HG03025 (cell line): ENCODE results near the gene DLGAP4.

ENCODE experiments used
- ATAC-seq: cut with Tn5 transposase; IDR thresholded peaks from one replicate; pipeline ENCODE4 v1.9.1; 2021; ENCODE audit warnings: mild to moderate bottlenecking, moderate library complexity; ENCODE audit not compliant: unreplicated experiment, low FRiP score

DLGAP4 gene

GRCh38 chr20:36320261-36320897 is 14.2 kb downstream of the DLGAP4 start:
- no peak for ATAC-seq

- ATAC-seq, result no peak
Measured at GRCh38 chr20:36320898-36321695, 15.0 kb downstream of the DLGAP4 start.

- no peak for ATAC-seq
Measured at GRCh38 chr20:36322131-36322530, 16.0 kb downstream of the DLGAP4 start.

DNA sequence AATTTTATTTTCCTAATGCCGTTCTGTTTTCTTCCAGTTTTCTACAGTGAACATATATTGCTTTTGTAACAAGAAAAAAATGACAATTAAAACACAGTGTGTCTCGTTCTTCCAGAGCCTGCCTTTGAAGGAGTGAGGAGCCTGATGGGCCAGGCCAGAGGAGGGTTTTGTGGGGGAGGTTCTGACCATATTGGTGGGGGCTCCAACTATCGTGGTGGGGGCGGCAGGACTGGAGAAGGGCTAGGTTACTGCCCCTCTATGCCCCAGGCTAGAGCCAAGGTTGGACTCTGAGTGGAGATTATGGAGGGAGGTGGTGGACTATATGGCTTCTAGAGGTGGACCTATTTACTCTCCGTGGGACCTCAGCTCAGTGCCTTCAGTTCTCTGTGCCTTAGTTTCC is 24.0 kb downstream of the DLGAP4 start:
- no peak for ATAC-seq

GRCh38 chr20:36331209-36331608 is 25.1 kb downstream of the DLGAP4 start:
- ATAC-seq, result no peak

- ATAC-seq, result no peak
Measured at GRCh38 chr20:36333841-36334240, 27.7 kb downstream of the DLGAP4 start.

- no peak for ATAC-seq
Measured at GRCh38 chr20:36334281-36335205, 28.4 kb downstream of the DLGAP4 start.

- ATAC-seq, result no peak
Measured at GRCh38 chr20:36335206-36335870, 29.2 kb downstream of the DLGAP4 start.

- no peak for ATAC-seq
Measured at GRCh38 chr20:36336204-36336603, 30.1 kb downstream of the DLGAP4 start.

DNA sequence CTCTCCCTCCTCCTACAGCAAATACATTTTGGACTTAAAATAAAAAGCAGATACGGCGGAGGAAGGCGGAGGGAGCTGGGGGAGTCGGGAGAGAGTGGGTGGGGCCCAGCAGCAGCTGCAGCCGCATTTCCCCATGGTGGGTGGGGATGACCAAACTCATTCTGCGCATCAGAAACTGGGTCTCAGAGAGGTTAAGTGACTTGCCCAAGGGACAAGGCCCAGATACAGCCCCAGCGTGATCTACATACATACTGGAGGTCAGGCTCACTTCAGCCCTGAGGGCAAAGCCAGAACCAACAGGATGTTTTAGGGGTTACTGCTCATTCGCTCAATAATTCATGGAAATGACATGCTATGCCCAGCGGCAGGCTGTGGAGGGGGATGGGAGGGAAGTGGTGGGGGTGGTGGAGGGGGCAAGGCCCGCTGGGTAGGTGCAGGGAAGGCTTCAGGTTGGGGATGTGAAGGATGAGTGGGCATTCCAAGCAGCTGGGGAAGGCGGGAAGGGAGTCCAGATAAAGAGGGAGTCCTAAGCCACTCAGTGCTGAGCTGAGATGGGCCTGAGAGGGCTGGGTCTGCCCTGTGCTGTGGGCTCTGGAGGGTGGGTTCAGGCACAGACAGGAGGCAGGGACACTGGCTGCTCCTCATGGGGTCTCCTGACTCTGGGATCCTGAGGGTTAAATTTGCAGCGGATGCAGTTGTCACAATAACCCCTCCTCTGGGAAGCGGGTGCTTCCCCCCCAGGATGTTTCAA is 31.0 kb downstream of the DLGAP4 start:
- ATAC-seq, result no peak

DNA sequence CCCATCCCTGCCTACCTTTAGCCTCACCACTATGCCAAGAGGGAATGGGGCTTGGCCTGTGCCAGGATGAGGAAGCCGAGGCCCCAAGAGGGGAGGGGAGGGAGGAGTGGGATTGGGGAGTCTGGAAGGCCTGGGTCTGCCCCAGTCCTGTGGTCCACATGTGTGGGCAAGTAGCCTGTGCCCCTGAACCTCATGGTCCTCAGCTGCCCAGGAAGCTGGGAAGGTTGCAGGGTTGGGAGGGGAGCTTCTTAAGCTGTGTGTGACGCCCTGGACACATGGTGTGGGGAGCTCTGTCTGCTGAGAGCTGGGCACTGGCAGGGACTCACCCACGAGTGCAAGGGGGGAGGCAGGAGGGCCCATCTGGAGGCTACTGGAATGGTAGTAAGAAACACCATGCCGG is 31.7 kb downstream of the DLGAP4 start:
- ATAC-seq, result no peak

DNA sequence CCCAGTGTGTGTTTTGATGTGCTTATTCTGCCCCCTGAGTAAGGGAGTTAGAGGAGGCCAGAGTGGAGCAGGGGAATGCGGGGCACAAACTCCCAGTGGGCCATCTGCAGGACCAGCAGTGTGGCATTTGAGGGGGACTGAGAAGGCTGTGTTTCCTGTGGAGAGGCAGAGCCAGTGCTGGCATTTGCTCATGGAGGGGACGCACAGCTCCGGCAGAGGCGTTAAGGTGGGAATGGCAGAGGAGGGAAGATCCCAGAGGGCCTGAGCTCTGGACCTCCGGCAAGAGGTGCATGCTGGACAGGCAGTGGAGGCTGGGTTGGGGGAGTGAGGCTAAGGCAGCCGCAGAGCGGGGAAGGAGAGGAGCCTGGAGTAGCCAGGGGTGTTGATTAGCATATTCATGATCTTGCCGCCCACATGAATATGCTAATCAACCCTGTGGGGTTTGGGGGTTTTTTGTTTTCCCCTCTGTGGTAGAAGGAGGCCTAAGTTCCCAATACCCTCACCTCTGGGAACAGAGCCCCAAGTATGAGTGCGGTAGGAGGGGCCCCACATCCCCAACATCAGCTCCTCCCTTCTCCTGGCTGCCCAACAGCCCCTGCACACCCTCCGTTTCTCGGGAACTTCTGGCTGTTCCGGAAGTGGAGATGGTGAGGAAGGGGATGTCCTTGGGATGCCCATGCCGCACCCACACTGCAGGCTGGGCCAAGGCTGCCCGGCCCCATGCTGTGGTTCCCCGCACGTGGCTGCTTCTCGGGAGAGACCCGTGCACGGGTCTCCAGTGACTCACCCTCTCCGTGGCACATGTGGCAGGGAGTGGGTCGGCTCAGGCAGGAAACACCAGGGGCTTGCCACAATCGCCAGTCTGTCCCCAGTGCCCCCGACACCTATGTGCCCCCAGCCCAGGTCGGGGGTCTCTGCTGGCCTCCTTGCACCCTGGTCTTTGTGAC is 33.8 kb downstream of the DLGAP4 start:
- no peak for ATAC-seq

DNA sequence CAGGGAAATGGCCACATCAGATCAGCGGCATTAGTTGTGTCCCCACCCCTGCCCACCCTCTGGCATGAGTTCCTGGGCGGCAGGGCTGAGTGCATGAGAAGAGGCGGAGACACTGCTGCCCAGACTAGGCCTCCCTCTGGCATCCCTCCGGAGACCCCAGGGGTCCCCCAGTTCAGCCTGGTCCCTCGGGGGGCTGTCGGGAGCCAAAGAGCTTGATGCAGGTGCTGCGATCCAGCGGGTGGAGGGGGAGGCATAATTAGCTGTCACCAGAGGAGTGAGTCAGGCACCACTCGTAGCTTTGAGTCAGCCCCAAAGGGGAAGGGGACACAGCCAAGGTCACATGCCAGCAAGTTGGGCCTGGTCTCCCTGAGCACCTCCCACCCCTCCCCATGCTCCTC is 34.5 kb downstream of the DLGAP4 start:
- no peak for ATAC-seq

DNA sequence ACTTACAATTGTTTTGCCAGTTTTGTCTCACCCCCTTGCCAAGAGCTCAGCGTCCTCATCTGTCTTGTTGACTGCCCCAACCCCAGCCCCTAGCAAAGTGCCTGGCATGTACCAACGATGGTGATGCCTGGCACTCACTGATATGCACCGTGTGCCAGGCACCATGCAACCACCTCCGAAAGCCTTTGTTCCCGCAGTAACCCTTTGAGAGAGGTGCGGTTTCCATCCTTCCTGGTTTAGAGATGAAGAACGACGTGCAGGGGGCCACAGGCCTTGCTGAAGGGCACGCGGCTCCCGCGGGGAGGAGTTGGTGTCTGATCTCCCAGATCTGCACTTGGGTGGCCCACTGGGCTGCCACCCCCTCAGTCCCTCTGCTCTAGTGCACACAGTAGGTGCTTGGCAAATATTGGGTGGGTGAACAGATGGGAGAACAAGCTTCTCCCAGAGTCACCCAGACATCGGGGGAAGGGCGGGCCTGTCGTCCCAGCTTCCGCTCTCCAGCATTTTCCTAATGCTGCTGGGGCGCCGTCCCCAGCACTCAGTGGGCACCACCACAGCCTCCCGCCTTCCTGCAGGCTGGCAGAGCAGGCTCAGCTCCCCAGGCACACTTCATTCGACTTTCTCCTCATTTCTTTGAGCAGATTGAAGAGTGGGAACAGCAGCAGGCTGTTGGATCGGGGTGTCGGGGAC is 35.3 kb downstream of the DLGAP4 start:
- ATAC-seq, result no peak

DNA sequence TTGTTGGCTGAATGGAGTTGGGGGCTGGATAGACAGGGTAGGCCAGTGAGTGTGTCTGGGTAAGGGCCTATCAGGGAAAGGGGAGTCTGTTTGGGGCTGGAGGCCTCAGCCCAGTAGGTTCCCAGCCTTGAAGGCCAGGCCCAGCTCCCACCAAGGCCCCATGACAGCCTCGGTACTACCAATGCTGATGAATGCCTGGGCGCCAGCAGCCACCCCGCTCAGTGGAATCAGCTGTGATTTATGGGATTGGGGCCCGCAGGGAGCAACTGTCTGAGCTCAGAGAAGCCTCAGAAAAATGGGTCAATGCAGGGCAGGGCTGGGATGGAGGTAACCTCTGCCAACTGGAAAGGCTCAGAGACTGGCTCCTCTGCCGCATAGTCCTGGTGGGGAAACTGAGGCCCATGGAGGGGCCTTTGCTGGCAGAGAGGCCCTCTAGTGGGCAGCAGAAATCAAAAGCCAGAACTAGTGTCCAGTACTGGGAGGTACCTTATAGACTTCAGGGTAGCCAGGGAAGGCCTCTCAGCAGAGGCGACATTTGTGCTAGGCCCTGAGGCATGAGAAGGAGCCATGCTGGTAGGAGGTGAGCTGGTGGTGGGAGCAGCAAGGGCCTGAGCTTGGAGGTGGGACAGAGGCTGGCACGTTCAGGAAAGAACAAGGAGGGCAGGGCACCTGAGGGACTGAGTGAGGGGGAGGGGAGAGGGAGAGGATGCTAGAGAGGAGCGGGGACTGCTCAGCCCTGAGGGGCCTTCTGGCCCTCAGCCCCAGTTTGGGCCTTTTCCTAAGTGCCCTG is 36.4 kb downstream of the DLGAP4 start:
- ATAC-seq, result no peak

- ATAC-seq, result no peak
Measured at GRCh38 chr20:36343641-36344040, 37.5 kb downstream of the DLGAP4 start.

DNA sequence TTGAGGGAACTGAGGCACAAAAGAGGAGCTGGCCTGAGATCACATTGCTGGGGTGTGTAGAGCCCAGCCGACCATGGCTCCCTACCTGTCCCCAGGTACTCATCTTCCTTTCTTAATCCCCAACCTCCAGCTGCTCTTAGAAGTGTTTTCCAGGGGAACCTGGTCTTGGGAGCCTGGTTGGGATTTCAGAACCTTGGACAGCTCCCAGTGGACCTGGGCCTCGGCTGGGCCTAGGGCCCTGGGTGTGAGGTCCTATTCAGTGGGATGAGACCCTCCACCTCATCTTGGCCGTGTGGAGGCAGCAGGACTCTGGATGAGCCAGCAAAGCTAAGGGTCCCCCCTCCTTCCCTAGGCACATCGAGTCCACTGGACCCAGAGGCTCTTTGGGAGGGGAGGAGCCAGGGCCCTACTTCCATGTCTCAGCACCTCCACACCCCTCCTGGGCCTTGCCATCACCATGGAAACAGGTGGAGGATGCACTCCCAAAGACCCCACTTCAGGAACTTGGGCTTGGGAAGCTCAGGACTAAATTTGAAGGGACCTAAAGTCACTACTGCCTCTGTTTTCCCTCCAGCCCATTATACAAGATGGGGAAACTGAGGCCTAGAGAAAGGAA is 38.5 kb downstream of the DLGAP4 start:
- no peak for ATAC-seq
